Activated naive CD8-positive, alpha-beta T cell treated with anti-CD3 and anti-CD28 coated beads, Interleukin-2, amount 10 ng/mL, durations not matched to agents 7 days and 5 days (primary cell): ENCODE data around the gene PHF10. TPM values are rescaled to one million over a fixed set of nuclear protein-coding genes. Genes with fewer than 3 reads are reported as not detected.
"Not testable (repeated sequence)": the region's sequence is repeated elsewhere in the genome, so short reads cannot be mapped to it uniquely, and the experiment has no call there.

Experiments
- ATAC-seq: fragments of 150-1000 bp; cut with Tn5 transposase; one replicate; pipeline ENCODE4 v1.10.0; 2021; ENCODE audit warnings: low read depth, moderate library complexity
- POLR2A ChIA-PET: fragments of 350-600 bp; sonication (Branson Sonifier 250); formaldehyde crosslinking; loops from one replicate; lab custom pipeline; 2021; ENCODE audit warnings: antibody characterized with exemption; lab: Charles Lee
- DNase-seq: peaks from one replicate; pipeline ENCODE4 v3.0.0; 2021
- H3K27ac Mint-ChIP-seq: one replicate; pipeline ENCODE4 v1.8.0; 2022; ENCODE audit warnings: mild to moderate bottlenecking, mixed read lengths
- H3K27me3 Mint-ChIP-seq: one replicate; pipeline ENCODE4 v1.8.0; 2022; ENCODE audit warnings: mild to moderate bottlenecking, moderate library complexity, mixed read lengths
- H3K36me3 Mint-ChIP-seq: one replicate; pipeline ENCODE4 v1.8.0; 2021; ENCODE audit warnings: mild to moderate bottlenecking, mixed read lengths
- H3K4me1 Mint-ChIP-seq: one replicate; pipeline ENCODE4 v1.8.0; 2021; ENCODE audit warnings: mixed read lengths
- H3K4me3 Mint-ChIP-seq: one replicate; pipeline ENCODE4 v1.8.0; 2022; ENCODE audit warnings: mild to moderate bottlenecking, moderate library complexity, mixed read lengths
- H3K9me3 Mint-ChIP-seq: one replicate; pipeline ENCODE4 v1.8.0; 2021; ENCODE audit warnings: mixed read lengths
- total RNA-seq, 2 experiments: library from RNA; stranded (reverse); gene quantifications; one replicate each; pipeline ENCODE4 v1.2.3, GENCODE V29; 2021

PHF10 gene
- 10 to 100 TPM; 67.2 to 71.0 TPM for total RNA-seq

DNA sequence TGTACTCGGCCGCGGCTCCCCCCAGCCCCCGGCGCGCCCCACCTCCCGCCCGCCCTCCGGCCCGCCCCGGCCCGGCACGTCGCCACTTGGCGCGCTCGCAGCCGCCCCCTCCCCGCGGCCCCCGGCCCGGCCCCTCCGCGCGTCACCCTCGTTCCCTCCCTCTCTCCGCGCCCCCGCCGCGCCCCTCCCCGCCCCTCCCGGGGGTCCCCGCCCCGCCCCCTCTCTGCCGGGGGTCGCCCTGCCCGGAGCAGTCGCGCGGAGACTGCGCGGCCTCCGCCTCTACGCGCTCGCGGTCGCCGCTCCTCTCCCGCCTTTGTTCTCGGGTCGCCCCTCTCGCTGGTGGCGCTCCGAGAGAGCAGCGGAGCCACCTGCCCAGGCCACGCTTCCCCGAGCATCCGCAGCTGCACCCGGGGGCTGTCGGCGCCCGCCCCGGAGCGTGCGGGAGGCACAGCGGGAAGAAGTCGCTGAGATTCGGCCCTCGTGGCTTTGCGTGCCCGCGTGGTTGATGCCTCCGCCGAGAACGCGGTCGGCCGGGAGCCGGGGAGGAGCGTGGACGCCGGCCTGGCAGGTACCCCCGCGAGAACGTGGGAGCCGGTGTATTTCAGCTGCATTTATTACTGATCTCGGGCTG lies at the start of gene PHF10:
PHF10 (minus strand) TSS at position 7 of the 631 bp plus-strand sequence. CDS start 569 bp downstream, outside the sequence.
- H3K27ac Mint-ChIP-seq = peak within 1 kb of the TSS; percentile 95
- peaks cover 9% of the 10 kb centered on the region for H3K36me3 Mint-ChIP-seq
- H3K27me3 Mint-ChIP-seq = peaks cover 4% of the 10 kb centered on the region
- H3K4me1 Mint-ChIP-seq = peaks cover 30% of the 10 kb centered on the region
- POLR2A ChIA-PET = interaction anchor here (0.6 to 1.8 kb wide), 3 partner anchors 22 to 738 kb away, joined by 3 to 14 read pairs (median 9); partner anchors contain the start of genes C6orf120, DYNLT2, ERMARD and WDR27
- DNase-seq = peak; percentile 74
- peak; percentile 53 for ATAC-seq
- H3K4me3 Mint-ChIP-seq = peak within 1 kb of the TSS; percentile 94
- H3K9me3 Mint-ChIP-seq = no peaks in the 10 kb centered on the region

DNA sequence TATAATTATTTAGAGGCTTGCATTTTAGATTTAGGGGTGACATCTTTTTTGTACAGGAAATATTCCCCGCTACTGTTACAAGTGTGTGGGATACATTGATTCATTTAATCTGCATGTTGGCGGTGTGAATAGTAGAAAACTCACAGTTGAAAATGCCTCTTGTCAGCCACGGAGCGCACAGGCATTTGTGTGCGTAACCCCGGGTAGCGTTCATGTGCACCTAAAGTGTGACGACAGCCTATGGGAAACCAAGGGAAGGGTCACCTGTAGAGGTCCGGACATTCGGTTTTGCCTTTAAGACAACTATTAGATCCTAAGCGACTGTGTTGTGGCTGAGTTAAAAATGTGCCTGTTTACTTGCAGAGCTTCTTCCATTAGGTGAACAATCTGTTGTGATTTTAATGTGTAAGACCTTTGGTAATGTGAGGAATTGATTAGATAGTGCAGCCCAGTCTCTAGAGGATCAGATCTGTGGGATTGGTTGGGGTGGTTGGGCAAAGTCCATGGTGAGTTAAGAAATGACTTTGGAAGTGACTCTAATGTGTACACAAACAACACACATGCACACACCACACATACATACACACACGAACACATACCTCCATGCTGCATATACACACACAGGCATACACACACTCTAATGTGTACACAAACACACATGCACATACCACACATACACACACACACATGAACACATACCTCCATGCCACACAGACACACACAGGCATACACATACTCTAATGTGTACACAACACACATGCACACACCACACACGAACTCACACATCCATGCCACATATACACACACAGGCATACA lies 42.8 kb upstream of the PHF10 start:
- H3K4me3 Mint-ChIP-seq = no peak overlapping the region
- POLR2A ChIA-PET = no interaction called here
- H3K4me1 Mint-ChIP-seq = no peaks in the 10 kb centered on the region
- H3K27me3 Mint-ChIP-seq = no peaks in the 10 kb centered on the region
- DNase-seq (no peak), ATAC-seq (no peak)
- no peak overlapping the region for H3K27ac Mint-ChIP-seq
- H3K9me3 Mint-ChIP-seq = no peaks in the 10 kb centered on the region
- peaks cover 18% of the 10 kb centered on the region for H3K36me3 Mint-ChIP-seq

DNA sequence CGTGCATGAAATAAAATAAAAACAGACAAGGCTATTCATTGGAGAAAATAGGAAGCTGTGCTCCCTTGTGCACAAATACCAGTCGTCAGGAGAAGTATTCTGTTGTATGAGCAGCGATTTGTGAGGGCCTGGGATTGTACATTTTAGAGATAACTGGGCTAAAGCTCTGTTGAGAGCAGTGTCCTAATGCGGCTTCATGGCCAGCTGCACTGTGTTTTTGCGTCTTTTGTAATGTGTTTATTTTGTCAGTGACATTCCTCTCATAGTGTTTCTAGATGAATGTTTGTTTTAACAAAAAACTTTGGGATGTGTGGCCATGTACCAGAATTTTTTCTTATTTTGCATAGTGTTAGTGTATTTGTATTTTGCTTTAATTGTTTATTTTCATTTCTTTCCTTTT lies 41.9 kb upstream of the PHF10 start:
- no peaks in the 10 kb centered on the region for H3K9me3 Mint-ChIP-seq
- no peak overlapping the region for H3K4me3 Mint-ChIP-seq
- H3K36me3 Mint-ChIP-seq = peaks cover 15% of the 10 kb centered on the region
- DNase-seq (no peak), ATAC-seq (no peak)
- no peak overlapping the region for H3K27ac Mint-ChIP-seq
- POLR2A ChIA-PET = no interaction called here
- H3K4me1 Mint-ChIP-seq = no peaks in the 10 kb centered on the region
- no peaks in the 10 kb centered on the region for H3K27me3 Mint-ChIP-seq

DNA sequence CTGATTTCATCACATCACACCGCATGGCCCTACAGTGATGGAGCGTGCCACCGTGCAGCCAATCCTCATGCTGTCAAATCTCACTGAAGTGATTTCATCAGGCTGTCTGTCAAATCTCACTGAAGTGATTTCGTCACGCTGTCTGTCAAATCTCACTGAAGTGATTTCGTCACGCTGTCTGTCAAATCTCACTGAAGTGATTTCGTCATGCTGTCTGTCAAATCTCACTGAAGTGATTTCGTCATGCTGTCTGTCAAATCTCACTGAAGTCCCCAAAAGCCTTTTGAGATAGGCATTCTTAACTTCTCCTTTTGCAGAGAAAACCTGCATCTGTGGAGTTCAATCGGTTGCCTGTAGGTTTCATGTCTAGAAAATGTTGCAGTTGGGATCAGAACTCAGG lies 41.5 kb upstream of the PHF10 start:
- POLR2A ChIA-PET, H3K4me1 Mint-ChIP-seq, H3K27ac Mint-ChIP-seq, DNase-seq, ATAC-seq, H3K4me3 Mint-ChIP-seq, H3K9me3 Mint-ChIP-seq, H3K27me3 Mint-ChIP-seq: not testable (repeated sequence)
- peaks cover 16% of the 10 kb centered on the region for H3K36me3 Mint-ChIP-seq

DNA sequence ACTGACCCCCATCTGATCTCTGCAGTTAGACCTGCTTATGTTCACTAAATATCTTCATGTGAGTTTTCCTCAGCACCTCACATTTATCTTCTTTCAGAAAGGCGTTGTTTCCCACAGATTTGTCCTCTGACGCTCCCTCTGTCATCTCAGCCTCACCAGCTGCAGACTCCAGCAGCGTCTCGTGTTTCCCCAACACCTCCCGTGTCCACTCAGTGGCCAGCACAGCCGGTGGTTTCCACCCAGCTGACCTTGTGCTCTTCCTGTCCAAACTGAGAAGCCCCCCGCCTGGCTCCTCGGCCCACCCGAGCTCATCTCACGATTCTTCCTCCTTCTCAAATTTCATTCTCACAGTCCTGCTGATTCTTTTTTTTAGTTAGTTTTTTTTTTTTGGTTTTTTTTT lies 39.6 kb upstream of the PHF10 start:
- DNase-seq (no peak), ATAC-seq (no peak)
- POLR2A ChIA-PET = no interaction called here
- Mint-ChIP-seq H3K4me3 (no peak overlapping the region), H3K9me3 (no peaks in the 10 kb centered on the region), H3K4me1 (no peaks in the 10 kb centered on the region), H3K36me3 (peaks cover 27% of the 10 kb centered on the region), H3K27me3 (no peaks in the 10 kb centered on the region), H3K27ac (no peak overlapping the region)

DNA sequence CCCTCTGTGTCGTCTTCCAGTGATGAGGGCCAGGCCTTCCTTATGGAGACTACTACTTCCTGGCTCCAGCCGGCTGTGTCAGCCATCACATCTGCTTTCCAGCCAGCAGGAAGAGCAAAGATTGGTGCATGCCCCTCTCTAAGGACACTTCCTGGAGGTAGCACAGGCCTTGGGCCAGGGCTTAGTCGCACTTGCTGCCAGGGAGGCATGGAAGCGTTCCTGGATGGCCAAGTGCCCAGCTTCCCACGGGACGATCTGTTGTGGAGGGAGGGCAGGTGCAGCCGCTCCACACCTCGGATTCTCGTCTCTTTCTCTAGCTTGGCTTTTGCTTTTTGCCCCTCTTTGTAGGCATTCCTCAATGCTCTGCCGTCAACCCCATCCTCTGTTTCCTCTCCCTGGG lies 39.0 kb upstream of the PHF10 start:
- no peak overlapping the region for H3K4me3 Mint-ChIP-seq
- H3K27me3 Mint-ChIP-seq = no peaks in the 10 kb centered on the region
- H3K36me3 Mint-ChIP-seq = peaks cover 27% of the 10 kb centered on the region
- POLR2A ChIA-PET = no interaction called here
- no peaks in the 10 kb centered on the region for H3K9me3 Mint-ChIP-seq
- no peaks in the 10 kb centered on the region for H3K4me1 Mint-ChIP-seq
- H3K27ac Mint-ChIP-seq = no peak overlapping the region
- ATAC-seq (no peak), DNase-seq (no peak)

DNA sequence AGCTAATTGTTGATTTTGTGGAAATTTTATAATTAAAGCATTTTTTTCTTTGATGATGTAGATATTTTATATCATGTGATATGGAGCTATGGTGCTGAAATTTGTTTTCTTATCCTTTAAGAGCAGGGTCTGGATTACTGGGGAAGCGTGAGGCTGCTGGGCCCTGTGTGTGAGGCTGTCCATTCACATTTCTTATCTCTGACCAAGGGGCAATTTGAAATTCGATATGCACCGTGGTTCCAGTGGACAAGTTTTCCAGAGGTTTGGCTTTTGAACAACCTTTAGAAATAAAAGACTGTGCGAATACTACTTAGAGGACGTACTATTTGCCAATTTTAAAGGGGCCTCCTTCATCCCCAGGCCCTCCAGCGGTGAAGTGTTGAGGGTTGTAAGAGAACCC lies 30.9 kb upstream of the PHF10 start:
- H3K27me3 Mint-ChIP-seq = no peaks in the 10 kb centered on the region
- ATAC-seq (no peak), DNase-seq (no peak)
- POLR2A ChIA-PET = no interaction called here
- H3K27ac Mint-ChIP-seq = no peak overlapping the region
- H3K36me3 Mint-ChIP-seq = peaks cover 15% of the 10 kb centered on the region
- H3K4me1 Mint-ChIP-seq = peaks cover 16% of the 10 kb centered on the region
- no peaks in the 10 kb centered on the region for H3K9me3 Mint-ChIP-seq
- no peak overlapping the region for H3K4me3 Mint-ChIP-seq

DNA sequence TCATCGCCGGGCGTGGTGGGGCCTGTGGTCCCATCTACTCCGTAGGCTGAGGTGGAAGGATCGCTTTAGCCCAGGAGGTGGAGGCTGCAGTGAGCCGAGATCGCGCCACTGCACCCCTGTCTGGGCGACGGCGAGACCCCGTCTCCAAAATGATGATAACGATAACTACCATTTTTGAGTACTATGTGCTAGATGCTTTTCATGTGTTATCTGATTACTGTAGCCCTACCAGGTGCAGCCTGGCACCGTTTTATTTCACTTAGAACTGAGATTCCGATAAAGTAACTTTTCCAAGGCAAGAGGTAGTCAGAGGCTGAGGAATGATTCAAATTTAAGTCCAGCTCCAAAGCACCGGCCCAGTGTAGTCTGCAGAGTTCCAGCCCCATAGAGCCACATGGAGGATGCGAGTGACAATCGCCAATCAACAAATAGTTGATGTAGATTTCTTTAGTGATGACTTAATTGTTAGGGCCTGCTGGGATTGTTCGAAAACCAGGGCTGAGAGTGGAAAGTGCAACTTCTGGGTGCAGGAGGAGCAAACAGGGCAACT lies 27.8 kb upstream of the PHF10 start:
- H3K4me3 Mint-ChIP-seq = peak overlapping the region; percentile 98
- peaks cover 15% of the 10 kb centered on the region for H3K36me3 Mint-ChIP-seq
- POLR2A ChIA-PET = interaction anchor here (0.6 to 4.4 kb wide), 17 partner anchors 11 to 1936 kb away, joined by 3 to 36 read pairs (median 4); partner anchors contain the start of genes C6orf120, FAM120B, PDCD2 and PHF10
- peaks cover 2% of the 10 kb centered on the region for H3K9me3 Mint-ChIP-seq
- no peaks in the 10 kb centered on the region for H3K27me3 Mint-ChIP-seq
- DNase-seq (no peak), ATAC-seq (no peak)
- H3K4me1 Mint-ChIP-seq = peaks cover 21% of the 10 kb centered on the region
- H3K27ac Mint-ChIP-seq = peak overlapping the region; percentile 89

DNA sequence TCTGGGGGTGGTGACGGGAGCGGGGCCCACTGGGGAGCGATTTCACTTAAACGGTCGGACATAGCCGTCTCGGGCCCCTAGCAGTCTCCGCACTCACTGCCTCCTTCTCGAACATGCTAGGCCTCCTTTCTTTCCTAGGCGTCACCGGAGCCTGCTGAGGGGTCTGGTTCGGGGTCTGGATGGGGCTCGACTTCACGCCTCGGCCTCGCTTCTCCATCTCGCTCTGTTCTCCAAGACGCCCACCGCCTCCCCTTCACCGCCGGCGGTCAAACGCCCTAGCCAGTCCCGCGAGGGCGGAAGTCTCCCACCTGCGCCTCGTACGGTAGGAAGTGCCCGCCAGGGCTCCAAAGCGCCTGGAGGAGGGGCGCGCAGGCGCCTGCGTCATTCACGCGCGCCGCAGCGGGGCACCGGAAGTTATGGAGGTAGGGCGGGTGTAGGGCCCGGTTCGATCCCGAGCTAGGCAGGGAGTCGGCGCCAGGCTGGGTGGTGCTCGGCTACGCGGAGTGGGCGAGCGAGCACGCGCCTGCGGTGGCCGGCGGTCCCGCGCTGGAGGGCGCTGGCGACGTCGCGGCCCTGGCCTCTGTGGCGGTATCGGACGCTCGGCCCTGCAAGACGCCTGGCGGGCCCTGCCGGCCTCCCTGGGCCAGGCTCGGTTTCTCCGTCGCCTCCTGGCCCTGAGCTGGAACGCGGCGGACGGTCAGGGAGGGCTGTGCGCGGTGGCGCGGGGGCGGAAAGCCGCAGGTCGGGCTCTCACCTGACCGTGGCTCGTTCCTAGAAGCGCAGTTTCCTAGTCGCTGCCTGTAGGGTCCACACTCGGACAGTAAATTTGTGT lies 27.2 kb upstream of the PHF10 start, which contains the start of the genes DYNLT2 and ERMARD:
DYNLT2 (minus strand) TSS at position 331 of the 832 bp plus-strand sequence; CDS start at position 217, 114 bp downstream.
ERMARD (plus strand) TSS at position 381 of the 832 bp plus-strand sequence; CDS start at position 417, 36 bp downstream.
- Mint-ChIP-seq H3K36me3 (peaks cover 13% of the 10 kb centered on the region), H3K27me3 (no peaks in the 10 kb centered on the region), H3K4me3 (peak within 1 kb of the TSS; percentile 98), H3K27ac (peak within 1 kb of the TSS; percentile 100), H3K4me1 (peaks cover 21% of the 10 kb centered on the region), H3K9me3 (peaks cover 2% of the 10 kb centered on the region)
- DNase-seq (peak; percentile 95), ATAC-seq (peak; percentile 97)
- POLR2A ChIA-PET = interaction anchor here (0.6 to 4.4 kb wide), 18 partner anchors 10 to 1935 kb away, joined by 3 to 36 read pairs (median 4); partner anchors contain the start of genes C6orf120, FAM120B, PDCD2 and PHF10

DNA sequence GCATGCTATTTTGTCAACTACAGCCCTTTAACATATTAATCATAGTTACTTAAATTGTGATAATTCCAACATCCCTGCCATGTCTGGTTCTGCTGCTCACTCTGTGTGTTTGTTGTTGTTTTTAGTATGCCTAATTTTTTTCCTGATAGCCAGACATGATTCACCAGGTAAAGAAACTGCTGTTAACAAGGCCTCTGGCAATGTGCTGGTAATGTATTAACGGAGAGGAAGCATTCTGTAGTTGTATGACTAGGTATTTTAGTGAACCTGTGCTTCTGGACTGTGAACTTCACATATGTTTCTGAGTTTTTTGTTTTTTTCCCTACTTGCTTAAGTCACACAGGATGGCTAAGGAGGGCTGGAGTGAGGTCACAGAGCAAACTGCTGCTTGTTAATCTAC lies 22.3 kb upstream of the PHF10 start:
- ATAC-seq = no peak
- peaks cover 8% of the 10 kb centered on the region for H3K4me1 Mint-ChIP-seq
- no peak overlapping the region for H3K27ac Mint-ChIP-seq
- POLR2A ChIA-PET = no interaction called here
- DNase-seq = no peak
- H3K36me3 Mint-ChIP-seq = peaks cover 14% of the 10 kb centered on the region
- H3K4me3 Mint-ChIP-seq = no peak overlapping the region
- H3K9me3 Mint-ChIP-seq = peaks cover 2% of the 10 kb centered on the region
- H3K27me3 Mint-ChIP-seq = peaks cover 10% of the 10 kb centered on the region

DNA sequence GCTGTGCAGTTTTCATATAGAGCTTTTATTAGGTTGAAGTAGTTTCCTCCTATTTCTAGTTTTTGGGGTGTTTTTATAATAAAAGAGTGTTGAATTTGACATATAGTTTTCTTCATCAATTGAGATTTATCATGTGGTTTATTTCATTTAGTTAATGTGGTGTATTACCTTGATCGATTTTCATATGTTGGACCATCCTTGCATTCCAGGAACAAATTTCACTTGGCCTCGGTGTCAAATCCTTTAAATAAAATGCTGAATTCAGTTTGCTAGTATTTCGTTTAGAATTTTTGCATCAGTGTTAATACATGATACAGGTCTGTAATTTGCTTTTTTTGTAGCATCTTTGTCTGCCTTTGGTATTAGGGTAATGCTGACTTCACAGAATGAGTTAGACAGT lies 21.1 kb upstream of the PHF10 start:
- peaks cover 12% of the 10 kb centered on the region for H3K36me3 Mint-ChIP-seq

DNA sequence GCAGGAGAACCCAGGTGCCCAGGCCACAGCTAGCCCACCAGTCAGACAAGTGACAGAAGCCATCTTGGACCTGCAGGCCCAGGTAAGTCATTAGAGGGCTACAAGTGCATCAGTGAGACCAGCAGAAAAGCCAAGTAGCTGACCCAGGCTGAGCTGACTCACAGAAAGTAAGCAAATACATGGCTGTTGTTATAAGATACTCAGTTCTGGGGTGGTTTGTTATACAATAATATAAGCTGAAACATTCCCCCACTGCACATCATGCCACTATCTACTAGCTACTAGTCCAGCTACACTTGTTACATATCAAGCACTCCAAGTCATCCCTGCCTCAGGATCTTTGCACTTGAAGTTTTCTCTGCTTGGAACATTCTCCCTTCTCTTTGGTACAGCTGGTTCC lies 17.0 kb upstream of the PHF10 start:
- Mint-ChIP-seq H3K27me3 (peaks cover 19% of the 10 kb centered on the region), H3K4me1 (no peaks in the 10 kb centered on the region), H3K9me3 (no peaks in the 10 kb centered on the region), H3K4me3 (no peak overlapping the region), H3K36me3 (peaks cover 2% of the 10 kb centered on the region), H3K27ac (no peak overlapping the region)
- ATAC-seq = no peak
- POLR2A ChIA-PET = interaction anchor here (1.6 kb wide), 1 partner anchor 10 kb away, joined by 6 read pairs; the partner anchor contains the start of genes DYNLT2 and ERMARD
- no peak for DNase-seq

More for the DNA sequence above, 21.1 kb upstream of the PHF10 start:
- Mint-ChIP-seq H3K9me3 (peaks cover 2% of the 10 kb centered on the region), H3K4me3 (no peak overlapping the region), H3K27ac (no peak overlapping the region), H3K4me1 (peaks cover 8% of the 10 kb centered on the region), H3K27me3 (peaks cover 10% of the 10 kb centered on the region)
- POLR2A ChIA-PET = no interaction called here
- ATAC-seq = no peak
- DNase-seq = no peak
